CD4-positive, alpha-beta T cell (primary cell): Measurements from ENCODE around the gene GRID2. TPM values are rescaled to one million over a fixed set of nuclear protein-coding genes. Genes with fewer than 3 reads are reported as not detected.

ENCODE experiments used
- ATAC-seq: fragments of 200-7000 bp; cut with Tn5 transposase; one replicate; pipeline ENCODE4 v1.10.0; 2022; ENCODE audit warnings: mild to moderate bottlenecking; ENCODE audit not compliant: poor library complexity
- CTCF ChIA-PET: fragments of 350-600 bp; sonication (Branson Sonifier 250); formaldehyde crosslinking; loops from one replicate; lab custom pipeline; 2021; ENCODE audit warnings: antibody characterized with exemption, inconsistent platforms; lab: Charles Lee
- POLR2A ChIA-PET: fragments of 350-600 bp; sonication (Branson Sonifier 250); formaldehyde crosslinking; loops from one replicate; lab custom pipeline; 2021; ENCODE audit warnings: antibody characterized with exemption, inconsistent platforms; lab: Charles Lee
- DNase-seq, 14 experiments: peaks; one replicate each; pipeline ENCODE4 v3.0.0-alpha.2; 2013 to 2020; ENCODE audit warnings: mixed read lengths in 2 of 14
- H3K27ac ChIP-seq, 2 donors: one replicate each; pipeline versions ENCODE4 v1.5.1 to v1.7.0; 2013; ENCODE audit warnings: low read length in 2 of 2, low read depth in 1 of 2, mild to moderate bottlenecking in 1 of 2
- H3K27me3 ChIP-seq, 2 experiments: 1 replicate in 1 of 2; 2 replicates in 1 of 2; pipeline versions ENCODE4 v1.6.1 to v1.7.0; 2013; ENCODE audit warnings: low read length in 2 of 2, control low read depth in 1 of 2, mild to moderate bottlenecking in 1 of 2, moderate library complexity in 1 of 2; ENCODE audit not compliant: insufficient read depth in 2 of 2, control insufficient read depth in 1 of 2
- H3K36me3 ChIP-seq: one replicate; pipeline ENCODE4 v1.6.1; 2013; ENCODE audit warnings: low read length, control low read depth; ENCODE audit not compliant: insufficient read depth
- H3K4me1 ChIP-seq: one replicate; pipeline ENCODE4 v1.6.1; 2013; ENCODE audit warnings: low read length, control low read depth; ENCODE audit not compliant: insufficient read depth
- H3K4me3 ChIP-seq: one replicate; pipeline ENCODE4 v1.5.1; 2013; ENCODE audit warnings: mild to moderate bottlenecking, low read length, moderate library complexity
- H3K9me3 ChIP-seq, 2 experiments: 1 replicate in 1 of 2; 2 replicates in 1 of 2; pipeline versions ENCODE4 v1.6.1 to v1.7.0; 2013; ENCODE audit warnings: low read length in 2 of 2, mild to moderate bottlenecking in 2 of 2, control low read depth in 1 of 2, moderate library complexity in 1 of 2; ENCODE audit not compliant: control insufficient read depth in 1 of 2, insufficient read depth in 1 of 2
- H3K27ac Mint-ChIP-seq: one replicate; pipeline ENCODE4 v1.8.0; 2020; ENCODE audit warnings: mixed read lengths
- H3K27me3 Mint-ChIP-seq: one replicate; pipeline ENCODE4 v1.8.0; 2021; ENCODE audit warnings: mixed read lengths
- H3K36me3 Mint-ChIP-seq: one replicate; pipeline ENCODE4 v1.8.0; 2021; ENCODE audit warnings: low read depth, mixed read lengths
- H3K4me1 Mint-ChIP-seq: one replicate; pipeline ENCODE4 v1.8.0; 2021; ENCODE audit warnings: low read depth, mixed read lengths
- H3K4me3 Mint-ChIP-seq: one replicate; pipeline ENCODE4 v1.8.0; 2020; ENCODE audit warnings: mild to moderate bottlenecking, mixed read lengths
- H3K9me3 Mint-ChIP-seq: one replicate; pipeline ENCODE4 v1.8.0; 2020; ENCODE audit warnings: mixed read lengths
- intact Hi-C, 2 experiments: fragments of 100-400 bp; cut with DNase I in 1 of 2; cut with micrococcal nuclease in 1 of 2; formaldehyde crosslinking; loops; one replicate each; pipeline versions ENCODE4 v1.15.1 to v1.9.0; 2023 to 2025; cut with DNase I, micrococcal nuclease
- total RNA-seq, 174 experiments: library from RNA in 2 of 174; stranded (reverse) in 2 of 174; gene quantifications; one replicate each; pipeline ENCODE4 v1.2.3 and lab custom pipeline; 2021 to 2026
- TF ChIP-seq, protein P1 (sequence below): fragments of 200-600 bp; IDR thresholded peaks from one replicate; pipeline ENCODE4 v1.8.0; 2022; ENCODE audit warnings: antibody characterized with exemption, mild to moderate bottlenecking

GRID2 gene
- total RNA-seq, 2 experiments from 2014 or later: not detected

DNA sequence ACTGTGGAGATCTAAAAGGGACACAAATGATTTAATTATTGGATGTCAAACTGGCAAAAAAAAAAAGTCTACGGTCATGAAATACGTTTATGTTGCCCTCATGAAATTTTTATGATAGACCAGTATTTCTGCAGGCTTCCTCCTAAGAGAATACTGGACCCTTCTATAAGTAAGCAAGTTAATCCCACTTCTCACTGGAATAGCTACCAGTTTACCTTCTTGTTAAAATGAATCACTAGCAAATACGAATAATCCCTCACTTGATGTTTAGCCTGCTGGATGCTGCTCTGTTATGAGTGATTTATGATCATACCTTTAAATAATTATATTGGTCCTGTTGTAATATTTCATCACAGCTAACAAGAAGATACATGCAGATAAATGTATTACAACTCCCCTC, 39.6 kb upstream of the GRID2 start:
- H3K4me3 Mint-ChIP-seq: no peak overlapping the region
- no peak for DNase-seq
- POLR2A ChIA-PET: no interaction called here
- Histone ChIP-seq H3K4me3 (no peak overlapping the region), H3K27me3 (no peaks in the 10 kb centered on the region), H3K27ac (no peak overlapping the region), H3K4me1 (no peaks in the 10 kb centered on the region), H3K9me3 (no peaks in the 10 kb centered on the region), H3K36me3 (no peaks in the 10 kb centered on the region)
- TF ChIP-seq, protein P1, sequence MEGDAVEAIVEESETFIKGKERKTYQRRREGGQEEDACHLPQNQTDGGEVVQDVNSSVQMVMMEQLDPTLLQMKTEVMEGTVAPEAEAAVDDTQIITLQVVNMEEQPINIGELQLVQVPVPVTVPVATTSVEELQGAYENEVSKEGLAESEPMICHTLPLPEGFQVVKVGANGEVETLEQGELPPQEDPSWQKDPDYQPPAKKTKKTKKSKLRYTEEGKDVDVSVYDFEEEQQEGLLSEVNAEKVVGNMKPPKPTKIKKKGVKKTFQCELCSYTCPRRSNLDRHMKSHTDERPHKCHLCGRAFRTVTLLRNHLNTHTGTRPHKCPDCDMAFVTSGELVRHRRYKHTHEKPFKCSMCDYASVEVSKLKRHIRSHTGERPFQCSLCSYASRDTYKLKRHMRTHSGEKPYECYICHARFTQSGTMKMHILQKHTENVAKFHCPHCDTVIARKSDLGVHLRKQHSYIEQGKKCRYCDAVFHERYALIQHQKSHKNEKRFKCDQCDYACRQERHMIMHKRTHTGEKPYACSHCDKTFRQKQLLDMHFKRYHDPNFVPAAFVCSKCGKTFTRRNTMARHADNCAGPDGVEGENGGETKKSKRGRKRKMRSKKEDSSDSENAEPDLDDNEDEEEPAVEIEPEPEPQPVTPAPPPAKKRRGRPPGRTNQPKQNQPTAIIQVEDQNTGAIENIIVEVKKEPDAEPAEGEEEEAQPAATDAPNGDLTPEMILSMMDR: no peak
- intact Hi-C loops: no loop called here
- H3K4me1 Mint-ChIP-seq: no peaks in the 10 kb centered on the region
- CTCF ChIA-PET: no interaction called here
- H3K9me3 Mint-ChIP-seq: no peaks in the 10 kb centered on the region
- H3K36me3 Mint-ChIP-seq: no peaks in the 10 kb centered on the region
- H3K27me3 Mint-ChIP-seq: no peaks in the 10 kb centered on the region
- no peak overlapping the region for H3K27ac Mint-ChIP-seq
- no peak for ATAC-seq

GRCh38 chr4:92265021-92265420, 38.7 kb upstream of the GRID2 start:
- H3K36me3 Mint-ChIP-seq: no peaks in the 10 kb centered on the region
- no peaks in the 10 kb centered on the region for H3K4me1 Mint-ChIP-seq

DNA sequence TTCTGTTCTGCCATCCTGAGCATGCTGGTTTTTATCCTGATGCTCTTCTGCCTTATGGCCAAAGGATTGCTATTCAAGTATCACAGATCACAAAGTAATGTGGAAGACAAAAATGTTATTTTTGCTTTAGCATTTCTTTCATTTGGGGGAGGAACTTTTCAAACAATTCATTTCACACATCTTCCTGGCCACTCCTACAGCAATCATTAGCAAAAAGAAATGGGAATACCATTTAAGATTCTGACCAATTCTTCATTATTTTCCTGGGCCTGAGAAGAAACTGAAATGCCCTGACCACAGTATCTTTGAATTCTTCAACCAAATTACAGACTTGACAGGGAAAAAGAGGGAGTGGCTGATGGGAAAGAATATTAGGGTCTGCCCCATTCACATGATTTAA, 38.0 kb upstream of the GRID2 start:
- TF ChIP-seq, protein P1: no peak
- Histone ChIP-seq H3K36me3 (no peaks in the 10 kb centered on the region), H3K4me1 (no peaks in the 10 kb centered on the region), H3K9me3 (no peaks in the 10 kb centered on the region), H3K4me3 (no peak overlapping the region), H3K27me3 (no peaks in the 10 kb centered on the region), H3K27ac (no peak overlapping the region)
- peaks cover 2% of the 10 kb centered on the region for H3K9me3 Mint-ChIP-seq
- no peaks in the 10 kb centered on the region for H3K27me3 Mint-ChIP-seq
- ATAC-seq: no peak
- intact Hi-C loops: no loop called here
- no peak for DNase-seq
- ChIA-PET POLR2A (no interaction called here), CTCF (no interaction called here)
- H3K36me3 Mint-ChIP-seq: no peaks in the 10 kb centered on the region
- no peaks in the 10 kb centered on the region for H3K4me1 Mint-ChIP-seq
- H3K27ac Mint-ChIP-seq: no peak overlapping the region
- no peak overlapping the region for H3K4me3 Mint-ChIP-seq

More at GRCh38 chr4:92265021-92265420, 38.7 kb upstream of the GRID2 start:
- H3K9me3 ChIP-seq: no peaks in the 10 kb centered on the region
- ChIA-PET CTCF (no interaction called here), POLR2A (no interaction called here)
- Mint-ChIP-seq H3K27ac (no peak overlapping the region), H3K27me3 (no peaks in the 10 kb centered on the region), H3K9me3 (no peaks in the 10 kb centered on the region), H3K4me3 (no peak overlapping the region)
- ATAC-seq: no peak
- no peak overlapping the region for H3K27ac ChIP-seq
- H3K27me3 ChIP-seq: no peaks in the 10 kb centered on the region
- TF ChIP-seq, protein P1: no peak
- no peak for DNase-seq
- no peak overlapping the region for H3K4me3 ChIP-seq
- intact Hi-C loops: no loop called here
- no peaks in the 10 kb centered on the region for H3K4me1 ChIP-seq
- no peaks in the 10 kb centered on the region for H3K36me3 ChIP-seq
